Tibial nerve (tissue), 3 donors: ENCODE data around the gene L3MBTL3.

Source experiments
- POLR2A ChIP-seq, 2 donors: fragments of 450-650 bp; IDR thresholded peaks; one replicate each; pipeline ENCODE4 v1.6.1; 2017; ENCODE audit warnings: antibody characterized with exemption in 2 of 2, mild to moderate bottlenecking in 2 of 2, moderate library complexity in 2 of 2
- TF ChIP-seq, protein P1 (sequence below), 5 experiments: fragments of 200-600 bp in 3 of 5; fragments of 450-650 bp in 2 of 5; sonication (generic) in 3 of 5; IDR thresholded peaks; one replicate each; pipeline ENCODE4 v1.5.1; 2016 to 2019; ENCODE audit warnings: antibody characterized with exemption in 5 of 5, mild to moderate bottlenecking in 3 of 5, moderate library complexity in 2 of 5

GRCh38 chr6:130063806-130064205, 45.4 kb downstream of the L3MBTL3 start:
- TF ChIP-seq, protein P1, sequence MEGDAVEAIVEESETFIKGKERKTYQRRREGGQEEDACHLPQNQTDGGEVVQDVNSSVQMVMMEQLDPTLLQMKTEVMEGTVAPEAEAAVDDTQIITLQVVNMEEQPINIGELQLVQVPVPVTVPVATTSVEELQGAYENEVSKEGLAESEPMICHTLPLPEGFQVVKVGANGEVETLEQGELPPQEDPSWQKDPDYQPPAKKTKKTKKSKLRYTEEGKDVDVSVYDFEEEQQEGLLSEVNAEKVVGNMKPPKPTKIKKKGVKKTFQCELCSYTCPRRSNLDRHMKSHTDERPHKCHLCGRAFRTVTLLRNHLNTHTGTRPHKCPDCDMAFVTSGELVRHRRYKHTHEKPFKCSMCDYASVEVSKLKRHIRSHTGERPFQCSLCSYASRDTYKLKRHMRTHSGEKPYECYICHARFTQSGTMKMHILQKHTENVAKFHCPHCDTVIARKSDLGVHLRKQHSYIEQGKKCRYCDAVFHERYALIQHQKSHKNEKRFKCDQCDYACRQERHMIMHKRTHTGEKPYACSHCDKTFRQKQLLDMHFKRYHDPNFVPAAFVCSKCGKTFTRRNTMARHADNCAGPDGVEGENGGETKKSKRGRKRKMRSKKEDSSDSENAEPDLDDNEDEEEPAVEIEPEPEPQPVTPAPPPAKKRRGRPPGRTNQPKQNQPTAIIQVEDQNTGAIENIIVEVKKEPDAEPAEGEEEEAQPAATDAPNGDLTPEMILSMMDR (IDR thresholded peaks at IDR 0.05): no peak
- no peak for TF ChIP-seq POLR2A (IDR thresholded peaks at IDR 0.05)
